Stimulated activated CD4-positive, alpha-beta T cell treated with anti-CD3 and anti-CD28 coated beads, TNF-alpha, amount 100 ng/mL, for 48 hours (primary cell): ENCODE measurements around the gene SAMD14.
A peak's percentile ranks its signal among the peaks of the same experiment; 100 is the strongest.

Source experiments
- DNase-seq, 3 donors: peaks; one replicate each; pipeline ENCODE4 v3.0.0-alpha.2; 2020; ENCODE audit warnings: low read depth in 3 of 3

Gene SAMD14

DNA sequence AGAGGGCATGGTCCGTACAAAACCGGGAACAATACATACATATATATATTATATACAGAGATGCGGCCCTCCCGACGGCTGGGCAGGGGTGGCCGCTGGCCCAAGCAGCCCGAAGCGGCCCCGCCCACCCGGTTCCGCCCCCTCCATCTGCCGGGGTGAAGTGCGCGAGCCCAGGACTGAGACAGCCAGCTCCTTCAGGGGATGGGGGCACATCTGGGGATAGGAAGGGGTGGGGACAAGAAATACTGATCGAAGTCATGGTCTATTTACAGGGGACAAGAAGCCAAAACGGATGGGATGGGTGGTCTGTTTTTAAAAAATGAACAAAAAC, 3.8 kb upstream of the SAMD14 start:
- no peak for DNase-seq

DNA sequence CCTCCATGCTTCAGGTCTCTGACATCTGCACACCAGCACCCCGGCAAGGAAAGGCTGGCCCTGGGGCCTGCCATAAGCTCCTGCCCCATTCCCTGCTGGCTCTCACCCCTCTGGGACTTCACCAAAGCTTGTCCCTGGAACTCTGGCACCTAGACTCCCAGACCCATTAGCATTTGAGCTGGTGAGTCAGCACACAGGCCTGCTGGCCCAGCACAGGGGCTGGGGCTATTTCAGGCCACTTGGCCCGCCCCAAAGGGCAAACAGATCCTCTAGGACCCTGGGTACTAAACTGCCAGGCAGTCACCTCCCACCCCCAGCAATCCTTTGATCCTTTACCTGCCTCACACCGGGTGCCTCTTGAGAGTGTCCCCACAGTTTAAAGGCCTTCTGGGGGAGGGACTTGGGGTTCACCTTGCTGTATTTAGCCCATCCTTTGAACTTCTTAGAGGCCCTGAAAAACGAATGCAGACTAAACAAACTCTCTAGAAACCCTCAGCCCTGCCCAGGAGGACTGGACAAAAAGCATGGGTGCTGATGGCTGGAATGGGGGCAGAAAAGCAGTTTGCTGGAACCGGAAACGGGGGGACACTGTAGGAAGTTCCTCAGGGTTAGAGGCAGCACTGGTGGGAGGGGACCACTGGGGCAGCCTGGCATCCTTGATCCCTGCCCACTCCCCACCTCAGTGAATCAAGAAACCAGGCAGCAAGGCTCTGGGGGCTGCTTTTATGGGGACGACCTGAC, 3.2 kb upstream of the SAMD14 start:
- no peak for DNase-seq

DNA sequence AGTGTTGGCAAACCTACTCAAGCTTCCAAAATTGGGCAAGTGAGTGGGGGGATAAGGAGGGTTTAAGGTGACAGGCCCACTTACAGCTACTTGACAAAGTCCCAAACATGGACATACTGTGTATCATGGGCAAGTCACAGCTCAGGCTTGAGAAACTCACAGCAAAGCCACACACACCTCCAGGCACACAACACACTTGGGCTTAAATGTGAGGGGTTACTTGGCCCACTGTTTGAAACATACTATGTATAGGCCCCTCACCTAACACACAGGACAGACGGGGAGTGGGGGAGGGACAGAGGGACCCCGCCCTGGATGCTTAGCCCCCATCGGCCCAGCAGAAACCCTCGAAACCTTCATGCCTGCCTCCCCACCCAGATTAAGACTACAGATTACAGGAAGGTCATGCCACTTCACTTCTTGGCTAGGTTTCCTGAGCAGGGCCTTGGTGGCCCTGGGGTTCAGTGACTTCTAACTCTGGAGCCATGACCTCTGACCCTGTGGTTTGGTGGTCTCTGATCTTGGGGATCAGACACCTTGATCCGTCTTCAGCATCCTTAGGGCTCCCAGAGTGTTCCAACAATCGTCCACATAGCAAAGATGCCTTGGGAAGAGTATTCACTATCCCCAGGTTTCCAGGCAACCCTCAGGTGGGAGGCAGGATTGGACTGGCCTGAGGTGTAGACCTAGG, 2.3 kb upstream of the SAMD14 start:
- no peak for DNase-seq

DNA sequence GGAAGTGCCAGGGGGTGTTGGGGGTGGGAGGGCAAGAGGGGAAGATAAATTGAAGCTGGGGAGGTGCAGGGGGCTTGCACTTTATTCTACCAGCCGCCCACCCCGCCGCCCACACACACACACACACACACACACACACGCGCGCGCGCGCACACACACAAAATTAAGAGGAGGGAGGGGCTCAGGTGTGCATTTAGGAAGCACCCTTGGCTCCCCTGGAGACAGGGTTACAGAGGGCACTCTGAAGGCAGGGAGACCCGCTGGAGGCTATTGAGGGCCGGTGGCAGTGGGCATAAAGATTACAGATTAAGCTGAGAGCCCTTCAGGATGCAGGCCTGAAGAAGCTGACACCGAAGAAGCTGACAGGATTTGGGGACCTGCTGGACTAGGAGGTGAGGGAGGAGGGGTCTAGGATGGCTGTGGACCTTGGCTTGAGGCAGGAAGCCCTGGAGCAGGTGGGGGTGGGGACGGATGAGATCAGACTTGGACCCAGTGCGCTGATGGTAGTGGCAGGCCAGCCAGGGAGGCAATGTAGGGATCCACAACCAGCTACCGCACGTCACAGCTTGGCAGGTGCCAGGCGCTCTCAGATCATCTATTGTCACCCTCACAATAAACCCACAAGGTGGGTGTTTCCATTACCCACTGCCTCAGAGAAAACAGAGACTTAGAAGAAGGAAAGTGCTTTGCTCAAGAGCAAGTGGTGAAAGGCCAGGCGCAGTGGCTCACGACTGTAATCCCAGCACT, 772 bp upstream of the SAMD14 start:
- DNase-seq, result no peak

DNA sequence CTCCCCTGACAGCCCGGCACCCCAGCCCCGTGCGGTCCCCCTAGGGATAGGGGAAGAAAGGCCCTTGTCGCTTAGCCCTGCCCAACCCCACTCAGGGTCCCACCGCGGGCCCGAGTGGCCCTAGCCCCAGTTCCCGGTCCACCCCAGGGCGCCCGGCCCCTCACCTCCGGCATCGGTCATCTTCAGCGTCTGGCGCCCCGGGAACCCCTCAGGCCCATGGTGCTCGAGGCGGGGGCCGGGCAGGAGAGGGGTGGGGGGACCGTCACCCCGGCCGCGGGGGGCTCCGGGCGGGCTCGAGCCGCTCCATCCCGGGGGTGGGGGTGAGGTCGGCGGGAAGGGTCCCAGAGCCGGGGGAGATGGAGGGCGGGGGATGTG, 620 bp downstream of the SAMD14 start:
- DNase-seq, result no peak

DNA sequence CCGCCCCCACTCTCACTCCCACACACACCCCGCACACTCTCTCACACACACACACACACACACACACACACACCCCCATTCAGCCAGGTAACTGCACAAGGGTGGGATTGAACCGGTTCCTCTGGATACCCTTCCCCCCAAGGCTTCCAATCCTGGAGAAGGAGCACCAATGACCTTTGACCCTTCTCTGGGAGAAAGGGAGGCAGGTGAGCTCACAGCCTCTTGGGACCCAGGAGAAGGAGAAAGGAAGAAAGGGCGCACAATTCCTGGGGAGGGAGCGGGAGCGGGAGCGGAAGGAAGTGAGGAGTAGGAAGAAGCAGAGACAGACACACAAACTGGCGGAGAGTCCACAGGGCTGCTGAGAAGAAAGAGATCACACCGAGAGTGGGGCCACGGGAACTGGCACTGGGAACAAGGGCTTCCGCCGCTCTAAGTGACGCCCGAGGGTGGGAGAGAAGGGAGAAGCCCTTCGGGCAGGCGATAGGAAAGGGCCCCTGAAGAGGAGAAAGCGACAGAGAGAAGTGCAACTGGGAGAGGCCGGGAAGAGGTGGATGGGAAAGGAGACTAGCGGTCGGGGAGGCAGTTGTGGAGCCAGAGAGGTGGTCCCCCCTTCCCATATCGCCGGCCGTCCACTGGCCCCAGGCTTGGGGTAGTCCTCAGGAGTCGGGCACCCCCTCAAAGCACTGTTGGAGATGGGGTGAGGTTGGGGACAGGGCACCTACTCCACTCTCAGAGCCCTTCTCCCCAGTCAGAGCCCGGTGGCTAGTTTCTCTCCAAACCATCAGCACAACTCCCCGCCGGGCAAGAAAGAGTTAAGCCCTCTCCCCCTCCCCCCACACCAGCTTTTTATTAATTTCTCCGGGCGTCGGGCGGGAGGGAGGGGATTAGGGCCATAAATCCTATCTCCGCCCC, 1.3 kb downstream of the SAMD14 start:
- no peak for DNase-seq

DNA sequence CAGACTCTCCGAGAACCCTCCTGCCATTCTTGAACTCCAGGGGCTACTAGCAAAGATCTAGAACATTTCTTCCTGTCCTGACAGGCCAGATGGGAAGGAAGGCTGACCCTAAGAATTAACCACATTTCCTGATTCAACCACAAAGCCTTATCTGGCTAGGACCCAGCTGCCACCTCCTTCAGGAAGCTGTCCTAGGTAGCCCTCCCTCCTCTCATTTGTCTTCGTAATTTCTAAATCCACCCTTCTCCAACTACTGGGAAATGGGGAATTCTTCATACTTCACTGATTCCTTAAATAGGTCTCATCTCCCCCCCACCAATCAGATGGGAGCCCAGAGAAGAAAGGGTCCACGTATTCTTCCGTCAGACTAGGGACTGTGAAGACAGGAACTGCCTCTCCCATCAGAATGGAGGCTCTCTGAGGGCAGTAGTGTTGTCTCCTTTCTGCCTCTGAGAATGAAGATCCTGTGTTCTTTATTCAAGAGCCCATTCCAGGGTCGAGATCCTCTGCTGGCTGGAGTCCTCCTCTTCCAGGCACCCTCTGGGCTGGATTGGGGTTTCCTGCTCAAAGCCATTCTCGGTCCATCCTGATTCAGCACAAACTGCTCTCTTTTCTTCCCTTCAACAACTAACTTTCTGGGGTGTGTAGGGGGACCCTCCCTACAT, 2.1 kb downstream of the SAMD14 start:
- DNase-seq, result no peak

DNA sequence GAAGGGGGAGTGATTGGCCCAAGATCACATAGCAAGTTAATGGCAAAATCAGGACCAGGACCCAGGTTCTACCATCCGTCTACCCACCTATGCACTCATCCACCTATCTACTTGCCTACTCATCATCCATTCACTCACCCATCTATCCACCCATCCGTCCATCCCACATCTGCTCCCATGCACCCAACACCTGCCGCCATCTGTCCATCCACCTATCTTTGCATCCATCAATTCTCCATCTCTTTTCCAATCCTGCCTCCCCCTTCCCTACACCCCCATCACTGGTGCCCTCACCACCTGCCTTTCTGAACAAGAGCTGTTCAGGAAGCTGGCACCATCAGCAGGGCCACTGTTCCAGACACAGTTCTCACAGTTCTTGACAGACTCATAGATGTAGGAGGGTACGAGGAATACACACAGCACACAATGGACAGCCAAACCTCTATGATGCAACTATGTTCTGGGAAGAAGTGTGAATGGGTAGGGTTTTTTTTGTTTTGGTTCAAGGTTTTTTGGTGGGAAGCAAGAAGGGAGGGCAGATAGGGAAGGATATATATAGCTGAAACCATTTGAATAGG, 4.5 kb downstream of the SAMD14 start:
- no peak for DNase-seq

DNA sequence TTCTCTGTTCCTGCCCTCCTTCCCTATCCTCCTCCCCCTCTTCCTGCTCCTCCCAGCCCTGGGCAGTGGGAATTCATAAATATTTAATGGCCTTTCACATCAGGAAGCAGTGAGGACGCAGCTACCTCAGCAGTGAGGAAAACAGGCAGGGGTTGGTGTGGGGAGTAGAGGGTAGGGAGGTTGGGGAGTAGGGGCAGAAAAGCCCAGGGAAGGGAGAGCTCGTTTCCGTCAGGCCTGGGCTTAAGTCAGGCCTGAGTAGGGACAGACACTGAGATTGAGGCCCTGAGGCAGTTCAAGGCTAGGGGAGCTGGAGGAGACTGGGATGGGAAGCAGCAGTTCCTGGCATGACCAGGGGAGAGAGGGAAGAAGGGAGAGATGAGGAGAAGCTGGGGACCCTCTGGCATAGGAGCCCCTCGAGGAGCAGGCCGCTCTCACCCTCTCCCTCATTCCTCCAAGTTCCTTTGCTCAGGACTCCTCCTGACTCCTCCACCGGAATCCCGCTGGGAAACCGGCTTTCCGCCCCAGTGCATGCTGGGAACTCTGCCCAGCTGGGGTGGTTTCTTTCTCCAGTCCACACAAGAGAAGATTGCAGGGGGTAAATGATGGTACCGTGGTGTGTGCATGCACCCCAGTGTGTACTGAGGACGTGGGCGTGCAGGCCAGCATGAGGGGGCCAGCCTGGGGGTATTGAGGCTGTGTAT, 6.2 kb downstream of the SAMD14 start:
- DNase-seq, result no peak

DNA sequence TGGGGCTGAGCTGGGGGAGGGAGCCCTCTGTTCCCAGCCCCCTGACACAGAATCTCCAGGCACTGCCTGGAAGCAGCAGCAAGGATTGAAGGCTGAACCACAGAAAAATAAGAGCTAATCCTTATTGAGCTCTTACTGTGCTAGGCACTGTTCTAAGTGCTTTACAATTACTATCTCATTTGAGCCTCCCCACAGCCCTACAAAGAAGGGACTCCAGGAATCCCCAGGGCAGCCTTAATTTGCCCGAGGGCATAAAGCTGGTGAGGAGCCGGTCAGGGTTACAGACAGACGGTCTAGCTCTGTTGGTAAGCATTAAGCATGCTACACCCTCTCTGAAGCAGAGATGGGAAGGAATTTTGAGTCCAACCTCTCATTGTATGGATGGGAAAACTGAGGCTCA, 7.0 kb downstream of the SAMD14 start:
- no peak for DNase-seq

DNA sequence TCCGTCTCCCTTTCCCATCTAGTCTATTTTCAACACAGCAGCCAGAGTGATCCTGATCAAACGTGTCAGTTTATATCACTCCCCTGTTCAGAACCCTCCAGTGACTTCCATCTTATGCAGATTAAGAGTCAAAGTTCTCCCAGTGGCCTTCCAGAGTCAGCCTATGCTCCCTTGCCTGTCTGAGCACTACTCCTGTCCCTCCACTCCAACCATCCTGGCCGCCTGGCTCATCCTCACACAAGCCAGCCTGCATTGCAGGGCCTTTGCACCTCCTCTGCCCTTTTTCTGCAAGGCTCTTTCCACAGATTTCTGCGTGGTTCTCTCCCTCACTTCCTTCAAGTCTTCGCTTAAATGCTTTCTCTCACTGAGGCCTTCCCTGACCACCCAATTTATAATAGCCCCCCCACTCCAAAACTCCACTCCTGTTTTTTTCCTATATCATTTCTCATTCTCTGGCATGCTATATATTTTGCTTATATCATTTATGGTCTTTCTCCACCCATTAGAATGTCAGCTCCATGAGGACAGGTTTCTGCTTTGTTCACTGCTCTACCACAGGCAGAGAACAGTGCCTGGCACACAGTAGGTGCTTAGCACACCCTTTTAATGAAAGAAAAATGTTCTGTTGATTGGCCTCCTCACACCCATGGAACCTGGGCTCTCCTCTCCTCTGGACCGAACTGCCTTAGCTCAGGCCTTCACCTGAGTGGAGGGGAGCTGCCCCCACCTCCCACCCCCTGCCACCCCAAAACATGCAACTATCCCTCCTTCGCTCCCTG, 9.3 kb downstream of the SAMD14 start:
- no peak for DNase-seq

DNA sequence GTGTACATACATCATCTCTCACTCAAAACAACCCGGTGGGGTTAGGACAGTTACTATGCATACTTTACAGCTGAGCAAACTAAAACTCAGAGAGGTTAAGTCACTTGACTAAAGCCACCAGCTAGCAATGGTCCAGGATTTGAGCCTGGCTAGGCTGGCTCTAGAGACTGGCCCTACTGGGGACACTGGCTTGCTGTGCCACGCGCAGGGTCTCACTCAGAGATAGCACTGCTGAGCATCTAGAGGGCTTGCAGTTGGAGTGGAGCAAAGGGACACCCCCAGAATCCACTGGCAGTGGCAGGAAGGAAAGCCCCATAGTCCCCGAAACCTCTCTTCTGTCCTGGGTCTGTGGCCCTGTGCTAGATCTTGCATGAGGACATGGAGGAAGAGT, 11.1 kb downstream of the SAMD14 start:
- no peak for DNase-seq

DNA sequence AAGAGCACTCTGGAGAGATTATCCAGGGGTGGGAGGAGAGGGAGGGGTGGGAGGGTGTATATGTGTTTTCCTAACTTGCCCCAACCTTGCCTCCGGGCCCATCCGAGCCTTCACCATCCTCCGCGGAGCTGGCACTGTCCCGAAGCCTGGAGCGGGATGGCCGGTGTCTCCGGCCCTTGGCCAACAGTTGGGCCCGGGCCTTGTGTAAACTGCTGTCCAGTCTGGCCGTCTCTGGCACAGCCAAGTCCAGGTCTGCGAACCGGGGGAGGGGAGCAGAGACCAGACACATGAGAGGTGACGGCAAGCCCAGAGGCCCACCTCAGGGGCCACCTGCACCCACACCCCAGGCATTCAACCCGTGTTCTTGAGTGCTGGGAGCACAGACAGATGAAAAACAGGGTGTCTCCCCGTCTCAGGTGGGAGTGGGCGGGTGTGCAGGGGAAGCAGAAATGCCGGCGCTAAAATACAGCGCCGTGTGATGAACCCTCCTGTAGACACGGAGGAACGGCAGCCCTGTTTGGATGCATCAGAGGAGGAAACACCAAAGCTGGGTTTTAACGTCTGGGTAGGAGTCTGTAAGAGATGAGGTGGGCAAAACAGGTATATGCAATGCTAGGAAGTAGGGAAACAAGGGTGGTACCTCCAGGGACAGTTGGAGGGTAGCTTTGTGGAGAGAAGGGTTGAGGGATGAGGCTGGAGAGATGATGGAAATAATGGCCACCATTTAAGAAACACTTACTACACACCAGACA, 11.7 kb downstream of the SAMD14 start:
- DNase-seq, result no peak

DNA sequence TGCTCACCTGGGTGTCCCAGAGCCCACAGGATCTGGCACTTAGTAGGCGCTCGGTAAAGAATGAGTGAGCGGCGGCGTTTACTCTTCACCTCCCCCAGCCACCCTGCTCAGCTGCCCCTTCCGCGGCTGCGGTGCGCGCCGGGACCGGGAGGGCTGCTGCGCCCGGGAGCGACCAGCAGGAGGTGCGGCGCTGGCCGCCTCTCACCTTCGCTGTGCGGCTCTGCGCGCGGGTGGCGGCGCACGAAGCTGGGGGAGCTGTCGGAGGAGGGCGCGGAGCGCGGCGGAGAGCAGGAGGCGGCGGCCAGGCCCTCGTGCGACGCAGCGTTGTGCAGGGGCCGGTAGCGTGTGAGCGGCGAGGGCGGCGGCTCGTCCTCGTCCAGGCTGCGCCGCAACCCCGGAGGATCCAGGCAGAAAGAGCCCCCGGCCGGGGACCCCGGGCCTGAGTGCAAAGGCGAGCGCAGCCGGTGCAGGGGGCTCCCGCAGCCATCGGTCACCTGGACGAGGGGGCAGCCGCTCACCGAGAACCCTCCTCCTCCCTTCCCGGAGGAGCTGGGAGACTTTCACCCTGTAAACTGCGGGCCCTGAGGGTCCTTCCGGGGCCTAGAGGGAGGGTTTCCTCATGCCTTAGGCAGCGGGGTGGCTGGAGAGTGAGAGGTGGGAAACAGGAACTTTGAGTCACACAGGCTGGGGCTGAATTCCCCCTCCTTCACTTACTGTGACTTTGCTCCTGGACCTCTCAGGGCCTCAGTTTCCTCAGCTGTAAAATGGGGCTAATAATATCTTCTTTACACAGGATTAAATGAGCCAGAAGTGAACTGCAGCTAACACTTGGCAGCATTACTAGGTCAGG, 12.5 kb downstream of the SAMD14 start:
- DNase-seq, result peak; percentile 29 to 52 (median 45)

DNA sequence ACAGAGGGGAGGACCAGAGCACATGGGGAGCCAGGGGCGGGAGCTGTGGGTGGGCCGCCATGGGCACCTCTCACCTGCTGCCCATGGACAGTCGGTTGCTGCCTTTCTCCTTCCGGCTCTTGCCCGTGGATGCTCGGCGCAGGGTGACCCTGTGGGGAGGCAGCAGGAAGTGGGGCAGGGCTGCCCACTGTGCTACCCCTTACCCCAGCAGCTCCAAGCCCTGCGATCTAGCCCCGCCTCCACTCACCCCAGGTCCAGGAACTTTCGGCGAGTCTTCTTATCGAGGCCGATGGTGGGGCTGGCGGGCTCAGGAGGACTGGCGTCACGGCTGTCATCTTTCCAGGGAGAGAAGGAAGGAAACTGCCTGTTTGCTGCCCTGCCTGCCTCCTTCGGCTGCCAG, 14.2 kb downstream of the SAMD14 start:
- no peak for DNase-seq

DNA sequence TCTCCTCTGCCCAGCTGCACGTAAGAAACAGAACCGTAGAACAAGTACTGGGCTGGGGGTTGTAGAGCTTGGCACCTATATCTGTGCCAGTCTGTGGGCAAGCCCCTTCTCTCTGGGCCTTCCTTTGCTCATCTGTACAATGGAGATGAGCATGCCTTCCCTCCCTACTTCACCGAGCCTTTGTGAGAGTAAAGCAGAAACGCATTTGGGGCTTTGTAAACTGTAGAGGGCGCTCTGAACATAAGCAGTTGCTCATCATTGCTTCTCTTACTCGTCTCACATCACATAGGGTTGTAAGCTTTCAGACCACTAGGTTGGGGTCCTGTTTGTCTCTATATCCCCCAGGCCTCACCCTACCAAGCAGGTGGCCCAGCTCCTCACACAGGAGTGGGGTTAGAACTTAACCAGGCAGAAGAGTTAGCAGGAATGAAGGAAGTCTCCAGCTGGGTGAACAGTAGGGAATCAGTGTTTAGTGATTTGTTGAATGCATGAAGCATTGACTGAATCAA, 15.1 kb downstream of the SAMD14 start:
- no peak for DNase-seq

DNA sequence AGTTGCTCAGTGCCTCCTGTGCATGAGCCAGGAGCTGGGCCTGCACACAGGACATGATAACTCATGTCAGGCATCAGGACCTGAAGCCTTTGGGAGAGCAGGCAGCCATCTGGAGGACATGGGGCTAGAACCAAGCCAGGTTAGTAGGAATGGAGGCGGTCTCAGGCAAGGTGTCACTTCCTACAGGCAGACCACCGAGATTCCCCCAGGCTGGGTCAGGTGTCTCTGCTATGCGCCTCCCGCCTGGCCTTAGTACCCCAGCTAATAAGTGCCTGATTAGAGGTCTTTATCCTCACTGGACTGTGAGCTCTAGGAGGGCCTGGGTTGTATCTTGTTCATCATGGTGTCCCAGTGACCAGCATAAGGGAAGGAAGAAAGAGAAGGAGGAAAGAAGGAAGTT, 15.6 kb downstream of the SAMD14 start:
- no peak for DNase-seq
